ENCODE data around the gene IER2. TPM values are rescaled to one million over a fixed set of nuclear protein-coding genes. Genes with fewer than 3 reads are reported as not detected.

The IER2 gene
- total RNA-seq, 1 experiment from 2014 or later = 80.4 TPM

DNA sequence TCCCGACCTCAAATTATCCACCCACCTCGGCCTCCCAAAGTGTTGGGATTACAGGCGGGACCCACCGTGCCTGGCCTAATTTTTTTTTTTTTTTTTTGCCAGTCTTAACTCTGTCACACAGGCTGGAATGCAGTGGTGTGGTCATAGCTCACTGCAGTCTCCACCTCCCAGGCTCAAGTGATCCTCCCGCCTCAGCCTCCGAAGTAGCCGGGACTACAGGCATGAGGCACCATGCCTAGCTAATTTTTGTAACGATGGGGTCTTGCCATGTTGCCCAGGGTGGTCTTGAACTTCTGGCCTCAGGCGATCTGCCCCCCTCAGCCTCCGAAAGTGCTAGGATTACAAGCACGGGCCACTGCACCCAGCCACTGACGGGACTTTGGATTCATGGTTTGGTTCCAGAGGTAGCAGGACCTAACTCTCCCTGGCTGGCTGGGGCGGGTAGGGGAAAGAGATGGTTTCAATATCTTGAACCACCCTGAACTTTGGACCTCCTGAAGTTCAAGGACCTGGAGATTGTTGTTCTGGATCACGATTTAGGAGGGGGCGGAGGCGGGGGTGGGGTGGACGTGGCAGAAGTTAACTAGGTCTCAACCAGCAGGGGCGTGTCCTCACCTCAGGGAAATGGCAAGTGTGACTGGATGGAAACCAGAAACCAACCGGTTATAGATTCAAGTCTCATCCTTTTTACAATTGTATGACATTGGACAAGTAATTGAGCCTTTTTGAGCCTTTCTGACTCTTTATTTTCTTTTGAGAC is 40.8 kb downstream of the IER2 start:
- Histone ChIP-seq H3K36me3 (ENCODE audit: control insufficient read depth, insufficient read depth, low read length) (no peaks in the 10 kb centered on the region), H3K4me3 (ENCODE audit: low read depth in 2 of 2, low read length in 2 of 2) (no peak overlapping the region), H3K27ac (ENCODE audit: low read length) (no peak overlapping the region), H3K4me1 (ENCODE audit: control insufficient read depth, insufficient read depth, low read length) (no peaks in the 10 kb centered on the region), H3K27me3 (ENCODE audit: control insufficient read depth, insufficient read depth, low read length) (no peaks in the 10 kb centered on the region), H3K9me3 (ENCODE audit: control insufficient read depth, insufficient read depth, low read depth, low read length) (no peaks in the 10 kb centered on the region)
- intact Hi-C loops (cut with micrococcal nuclease; ENCODE audit: unreplicated experiment) (no loop called here), in situ Hi-C loops (cut with HindIII; ENCODE audit: low pct_unique_long_range_greater_than_20kb, low sequenced_read_pairs) (no loop called here)
- ATAC-seq (no peak), DNase-seq (ENCODE audit: low read depth, low spot score) (no peak)
- POLR2A ChIA-PET = interaction anchor here (0.6 kb wide), 2 partner anchors 14 to 33 kb away, joined by 6 to 7 read pairs; no protein-coding TSS in a partner anchor
- BruUV-seq (replicated peaks) = no TSS peak
- TF ChIP-seq, protein P1, sequence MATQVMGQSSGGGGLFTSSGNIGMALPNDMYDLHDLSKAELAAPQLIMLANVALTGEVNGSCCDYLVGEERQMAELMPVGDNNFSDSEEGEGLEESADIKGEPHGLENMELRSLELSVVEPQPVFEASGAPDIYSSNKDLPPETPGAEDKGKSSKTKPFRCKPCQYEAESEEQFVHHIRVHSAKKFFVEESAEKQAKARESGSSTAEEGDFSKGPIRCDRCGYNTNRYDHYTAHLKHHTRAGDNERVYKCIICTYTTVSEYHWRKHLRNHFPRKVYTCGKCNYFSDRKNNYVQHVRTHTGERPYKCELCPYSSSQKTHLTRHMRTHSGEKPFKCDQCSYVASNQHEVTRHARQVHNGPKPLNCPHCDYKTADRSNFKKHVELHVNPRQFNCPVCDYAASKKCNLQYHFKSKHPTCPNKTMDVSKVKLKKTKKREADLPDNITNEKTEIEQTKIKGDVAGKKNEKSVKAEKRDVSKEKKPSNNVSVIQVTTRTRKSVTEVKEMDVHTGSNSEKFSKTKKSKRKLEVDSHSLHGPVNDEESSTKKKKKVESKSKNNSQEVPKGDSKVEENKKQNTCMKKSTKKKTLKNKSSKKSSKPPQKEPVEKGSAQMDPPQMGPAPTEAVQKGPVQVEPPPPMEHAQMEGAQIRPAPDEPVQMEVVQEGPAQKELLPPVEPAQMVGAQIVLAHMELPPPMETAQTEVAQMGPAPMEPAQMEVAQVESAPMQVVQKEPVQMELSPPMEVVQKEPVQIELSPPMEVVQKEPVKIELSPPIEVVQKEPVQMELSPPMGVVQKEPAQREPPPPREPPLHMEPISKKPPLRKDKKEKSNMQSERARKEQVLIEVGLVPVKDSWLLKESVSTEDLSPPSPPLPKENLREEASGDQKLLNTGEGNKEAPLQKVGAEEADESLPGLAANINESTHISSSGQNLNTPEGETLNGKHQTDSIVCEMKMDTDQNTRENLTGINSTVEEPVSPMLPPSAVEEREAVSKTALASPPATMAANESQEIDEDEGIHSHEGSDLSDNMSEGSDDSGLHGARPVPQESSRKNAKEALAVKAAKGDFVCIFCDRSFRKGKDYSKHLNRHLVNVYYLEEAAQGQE (IDR thresholded peaks at IDR 0.05; ENCODE audit: insufficient read depth in 1 of 2, low read depth in 2 of 2, low read length in 1 of 2) = no peak
- TF ChIP-seq TCF7L2 (IDR thresholded peaks at IDR 0.05; ENCODE audit: low read depth, low read length) (no peak), POLR2AphosphoS5 (IDR thresholded peaks at IDR 0.05; ENCODE audit: low read depth, low read length) (no peak), SIN3A (IDR thresholded peaks at IDR 0.05; ENCODE audit: borderline replicate concordance, insufficient read depth, low read depth, low read length) (no peak)
- TF ChIP-seq, protein P2, sequence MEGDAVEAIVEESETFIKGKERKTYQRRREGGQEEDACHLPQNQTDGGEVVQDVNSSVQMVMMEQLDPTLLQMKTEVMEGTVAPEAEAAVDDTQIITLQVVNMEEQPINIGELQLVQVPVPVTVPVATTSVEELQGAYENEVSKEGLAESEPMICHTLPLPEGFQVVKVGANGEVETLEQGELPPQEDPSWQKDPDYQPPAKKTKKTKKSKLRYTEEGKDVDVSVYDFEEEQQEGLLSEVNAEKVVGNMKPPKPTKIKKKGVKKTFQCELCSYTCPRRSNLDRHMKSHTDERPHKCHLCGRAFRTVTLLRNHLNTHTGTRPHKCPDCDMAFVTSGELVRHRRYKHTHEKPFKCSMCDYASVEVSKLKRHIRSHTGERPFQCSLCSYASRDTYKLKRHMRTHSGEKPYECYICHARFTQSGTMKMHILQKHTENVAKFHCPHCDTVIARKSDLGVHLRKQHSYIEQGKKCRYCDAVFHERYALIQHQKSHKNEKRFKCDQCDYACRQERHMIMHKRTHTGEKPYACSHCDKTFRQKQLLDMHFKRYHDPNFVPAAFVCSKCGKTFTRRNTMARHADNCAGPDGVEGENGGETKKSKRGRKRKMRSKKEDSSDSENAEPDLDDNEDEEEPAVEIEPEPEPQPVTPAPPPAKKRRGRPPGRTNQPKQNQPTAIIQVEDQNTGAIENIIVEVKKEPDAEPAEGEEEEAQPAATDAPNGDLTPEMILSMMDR (IDR thresholded peaks at IDR 0.05) = no peak
- CTCF ChIA-PET = interaction anchor here (0.6 kb wide), 1 partner anchor 9 kb away, joined by 4 read pairs; no protein-coding TSS in a partner anchor

DNA sequence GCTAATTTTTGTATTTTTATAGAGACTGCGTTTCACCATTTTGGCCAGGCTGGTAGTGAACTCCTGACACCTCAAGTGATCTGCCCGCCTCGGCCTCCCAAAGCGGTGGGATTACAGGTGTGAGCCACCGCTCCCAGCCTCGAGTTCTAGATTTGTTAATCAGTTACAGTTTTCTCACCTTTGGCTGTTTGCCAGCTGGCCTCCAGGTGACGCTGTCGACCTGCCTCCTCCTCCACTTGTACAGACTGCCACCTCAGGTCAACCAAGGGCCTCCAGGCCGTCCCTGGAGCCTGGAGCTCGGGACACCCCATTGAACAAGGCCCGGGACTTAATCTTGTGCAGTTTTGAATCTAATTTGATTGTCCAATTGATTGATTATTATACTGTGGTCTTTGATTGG is 45.5 kb downstream of the IER2 start:
- BruUV-seq (replicated peaks) = no TSS peak
- H3K9me3 ChIP-seq (ENCODE audit: control insufficient read depth, insufficient read depth, low read depth, low read length) = no peaks in the 10 kb centered on the region
- ChIA-PET POLR2A (no interaction called here), CTCF (no interaction called here)
- no peak overlapping the region for H3K4me3 ChIP-seq (ENCODE audit: low read depth in 2 of 2, low read length in 2 of 2)
- H3K27me3 ChIP-seq (ENCODE audit: control insufficient read depth, insufficient read depth, low read length) = no peaks in the 10 kb centered on the region
- TF ChIP-seq TCF7L2 (IDR thresholded peaks at IDR 0.05; ENCODE audit: low read depth, low read length) = no peak
- H3K36me3 ChIP-seq (ENCODE audit: control insufficient read depth, insufficient read depth, low read length) = no peaks in the 10 kb centered on the region
- intact Hi-C loops (cut with micrococcal nuclease; ENCODE audit: unreplicated experiment) (no loop called here), in situ Hi-C loops (cut with HindIII; ENCODE audit: low pct_unique_long_range_greater_than_20kb, low sequenced_read_pairs) (no loop called here)
- H3K4me1 ChIP-seq (ENCODE audit: control insufficient read depth, insufficient read depth, low read length) = no peaks in the 10 kb centered on the region
- DNase-seq (ENCODE audit: low read depth, low spot score) (no peak), ATAC-seq (no peak)
- no peak overlapping the region for H3K27ac ChIP-seq (ENCODE audit: low read length)

DNA sequence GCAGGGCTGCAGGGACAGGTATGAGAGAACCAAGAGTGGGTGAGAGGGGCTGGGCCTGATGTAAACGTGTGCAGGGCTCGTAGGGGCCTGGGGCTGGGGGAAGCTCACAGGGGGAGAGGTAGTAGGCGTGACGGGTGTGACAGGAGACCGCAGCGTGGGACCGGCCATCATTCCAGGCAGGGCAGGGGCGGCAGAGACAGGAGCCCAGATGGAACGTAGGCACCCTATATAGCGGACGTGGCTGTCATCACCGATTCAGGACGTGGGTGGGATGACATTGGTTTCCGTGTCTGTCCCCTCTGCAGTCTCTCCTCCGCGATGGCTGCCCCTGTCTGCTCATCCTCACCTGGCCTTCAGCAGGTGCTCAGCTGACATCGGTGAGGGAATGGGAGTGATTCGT is 48.4 kb downstream of the IER2 start:
- intact Hi-C loops (cut with micrococcal nuclease; ENCODE audit: unreplicated experiment) (no loop called here), in situ Hi-C loops (cut with HindIII; ENCODE audit: low pct_unique_long_range_greater_than_20kb, low sequenced_read_pairs) (no loop called here)
- H3K9me3 ChIP-seq (ENCODE audit: control insufficient read depth, insufficient read depth, low read depth, low read length) = no peaks in the 10 kb centered on the region
- TF ChIP-seq POLR2AphosphoS5 (IDR thresholded peaks at IDR 0.05; ENCODE audit: low read depth, low read length) = no peak
- TF ChIP-seq SIN3A (IDR thresholded peaks at IDR 0.05; ENCODE audit: borderline replicate concordance, insufficient read depth, low read depth, low read length) = no peak
- TF ChIP-seq, protein P1 (IDR thresholded peaks at IDR 0.05; ENCODE audit: insufficient read depth in 1 of 2, low read depth in 2 of 2, low read length in 1 of 2) = no peak
- TF ChIP-seq, protein P2 (IDR thresholded peaks at IDR 0.05) = no peak
- no peak for TF ChIP-seq TCF7L2 (IDR thresholded peaks at IDR 0.05; ENCODE audit: low read depth, low read length)
- no peaks in the 10 kb centered on the region for H3K36me3 ChIP-seq (ENCODE audit: control insufficient read depth, insufficient read depth, low read length)
- no peak for ATAC-seq
- ChIA-PET POLR2A (interaction anchor here (0.6 kb wide), 1 partner anchor 35 kb away, joined by 3 read pairs; no protein-coding TSS in a partner anchor), CTCF (no interaction called here)
- DNase-seq (ENCODE audit: low read depth, low spot score) = no peak
- no peaks in the 10 kb centered on the region for H3K4me1 ChIP-seq (ENCODE audit: control insufficient read depth, insufficient read depth, low read length)
- H3K4me3 ChIP-seq (ENCODE audit: low read depth in 2 of 2, low read length in 2 of 2) = no peak overlapping the region
- no peaks in the 10 kb centered on the region for H3K27me3 ChIP-seq (ENCODE audit: control insufficient read depth, insufficient read depth, low read length)
- no TSS peak for BruUV-seq (replicated peaks)
- no peak overlapping the region for H3K27ac ChIP-seq (ENCODE audit: low read length)
